Karpas-422 (cell line): ENCODE measurements around the gene RGS6. TPM values are rescaled to one million over a fixed set of nuclear protein-coding genes. Genes with fewer than 3 reads are reported as not detected.
"Not testable (repeated sequence)": the region's sequence is repeated elsewhere in the genome, so short reads cannot be mapped to it uniquely, and the experiment has no call there.

Source experiments
- DNase-seq: peaks from one replicate; pipeline ENCODE4 v3.0.0-alpha.2; 2015
- H2AFZ ChIP-seq: fragments of 200-600 bp; sonication (generic); 2 replicates; pipeline ENCODE4 v1.6.1; 2014; ENCODE audit warnings: antibody characterized with exemption, low read length, mixed read lengths
- H3K27ac ChIP-seq: fragments of 200-600 bp; sonication (generic); 2 replicates; pipeline ENCODE4 v1.5.1; 2014; ENCODE audit warnings: mild to moderate bottlenecking, low read length, moderate library complexity
- H3K27me3 ChIP-seq: fragments of 200-600 bp; sonication (generic); 2 replicates; pipeline ENCODE4 v1.6.1; 2014; ENCODE audit warnings: low read length, mixed read lengths
- H3K36me3 ChIP-seq: fragments of 200-600 bp; sonication (generic); 2 replicates; pipeline ENCODE4 v1.6.1; 2014; ENCODE audit warnings: low read length, mixed read lengths; ENCODE audit not compliant: insufficient read depth
- H3K4me1 ChIP-seq: fragments of 200-600 bp; sonication (generic); 2 replicates; pipeline ENCODE4 v1.6.1; 2014; ENCODE audit warnings: mild to moderate bottlenecking, low read length, mixed read lengths
- H3K4me2 ChIP-seq: fragments of 200-600 bp; sonication (generic); 2 replicates; pipeline ENCODE4 v1.6.1; 2014; ENCODE audit warnings: low read length, low read depth, mild to moderate bottlenecking; ENCODE audit not compliant: poor library complexity, severe bottlenecking
- H3K4me3 ChIP-seq: fragments of 200-600 bp; sonication (generic); 2 replicates; pipeline ENCODE4 v1.5.1; 2014; ENCODE audit warnings: mild to moderate bottlenecking, antibody characterized with exemption, low read length, mixed read lengths
- H3K79me2 ChIP-seq: fragments of 200-600 bp; sonication (generic); 2 replicates; pipeline ENCODE4 v1.6.1; 2014; ENCODE audit warnings: mild to moderate bottlenecking, low read length, mixed read lengths
- H3K9ac ChIP-seq: fragments of 200-600 bp; sonication (generic); 2 replicates; pipeline ENCODE4 v1.6.0; 2014; ENCODE audit warnings: low read length
- H3K9me2 ChIP-seq: fragments of 200-600 bp; sonication (generic), shearing (Covaris generic); replicated peaks from 2 replicates; pipeline ENCODE4 v1.6.0; 2014; ENCODE audit warnings: mild to moderate bottlenecking, low read length, moderate library complexity; ENCODE audit not compliant: insufficient read depth
- H3K9me3 ChIP-seq: fragments of 300-700, 200-600 bp; sonication (generic); 2 replicates; pipeline ENCODE4 v1.6.1; 2014; ENCODE audit warnings: low read length, mixed read lengths
- H4K20me1 ChIP-seq: fragments of 200-600 bp; sonication (generic); 2 replicates; pipeline ENCODE4 v1.6.1; 2014; ENCODE audit warnings: mild to moderate bottlenecking, antibody characterized with exemption, low read length, low read depth; ENCODE audit not compliant: insufficient read depth
- total RNA-seq: library from RNA; depleted of rRNA; stranded (reverse); fragments of >200 nt; shearing (Covaris generic); gene quantifications from 2 replicates; pipeline ENCODE4 v1.2.3, GENCODE V29; 2014; ENCODE audit warnings: low replicate concordance; rRNA removed

RGS6 gene
- total RNA-seq = 0.07 and 9.4 TPM in 2 replicates

GRCh38 chr14:71932229-71932981 is at the start of gene RGS6:
TSS of gene RGS6 (plus strand) at chr14:71932429.
- Histone ChIP-seq H3K36me3 (no peaks in the 10 kb centered on the region), H3K9me3 (no peaks in the 10 kb centered on the region), H3K4me2 (no peak within 1 kb of the TSS), H3K9ac (no peak within 1 kb of the TSS), H3K4me3 (no peak within 1 kb of the TSS), H4K20me1 (no peaks in the 10 kb centered on the region), H3K9me2 (0 out of 2 replicates have a peak, but pooled peaks cover 5% of the 10 kb centered on the region), H3K27ac (no peak within 1 kb of the TSS), H3K27me3 (no peaks in the 10 kb centered on the region), H3K4me1 (no peaks in the 10 kb centered on the region), H2AFZ (no peak within 1 kb of the TSS), H3K79me2 (no peaks in the 10 kb centered on the region)
- no peak for DNase-seq

GRCh38 chr14:71883094-71883493 is 49.1 kb upstream of the RGS6 start:
- H3K27me3 ChIP-seq = peaks cover 9% of the 10 kb centered on the region; the same call in 1 of the 2 replicates
- no peak overlapping the region for H3K4me3 ChIP-seq
- H3K27ac ChIP-seq = no peak overlapping the region
- H3K9ac ChIP-seq = no peak overlapping the region
- H3K79me2 ChIP-seq = no peaks in the 10 kb centered on the region
- DNase-seq = no peak
- H3K9me2 ChIP-seq = no peaks in the 10 kb centered on the region
- H3K4me2 ChIP-seq = no peak overlapping the region
- no peaks in the 10 kb centered on the region for H3K4me1 ChIP-seq
- no peak overlapping the region for H2AFZ ChIP-seq
- H3K9me3 ChIP-seq = no peaks in the 10 kb centered on the region
- H4K20me1 ChIP-seq = no peaks in the 10 kb centered on the region
- no peaks in the 10 kb centered on the region for H3K36me3 ChIP-seq

- 0 out of 2 replicates have a peak, but pooled peaks cover 4% of the 10 kb centered on the region for H3K27me3 ChIP-seq
- H3K4me3 ChIP-seq = no peak overlapping the region
- H3K9ac ChIP-seq = no peak overlapping the region
- no peaks in the 10 kb centered on the region for H3K36me3 ChIP-seq
- H3K79me2 ChIP-seq = no peaks in the 10 kb centered on the region
- H2AFZ ChIP-seq = no peak overlapping the region
- no peak overlapping the region for H3K4me2 ChIP-seq
- no peak for DNase-seq
- no peaks in the 10 kb centered on the region for H4K20me1 ChIP-seq
- no peaks in the 10 kb centered on the region for H3K9me3 ChIP-seq
- H3K4me1 ChIP-seq = no peaks in the 10 kb centered on the region
- H3K27ac ChIP-seq = no peak overlapping the region
- no peaks in the 10 kb centered on the region for H3K9me2 ChIP-seq
Measured at GRCh38 chr14:71885301-71885700, 46.9 kb upstream of the RGS6 start.

- not testable (repeated sequence) for DNase-seq, H3K9me3 ChIP-seq, H3K4me1 ChIP-seq
Measured at GRCh38 chr14:71887802-71888201, 44.4 kb upstream of the RGS6 start.

GRCh38 chr14:71890541-71890940 is 41.7 kb upstream of the RGS6 start:
- Histone ChIP-seq H3K4me2 (no peak overlapping the region), H3K9me2 (no peaks in the 10 kb centered on the region), H3K9me3 (no peaks in the 10 kb centered on the region), H3K9ac (no peak overlapping the region), H2AFZ (no peak overlapping the region), H3K27me3 (peaks cover 3% of the 10 kb centered on the region; the same call in 1 of the 2 replicates), H4K20me1 (no peaks in the 10 kb centered on the region), H3K4me1 (peaks cover 9% of the 10 kb centered on the region), H3K79me2 (no peaks in the 10 kb centered on the region), H3K27ac (no peak overlapping the region), H3K4me3 (no peak overlapping the region), H3K36me3 (no peaks in the 10 kb centered on the region)
- DNase-seq = no peak

More at GRCh38 chr14:71887802-71888201, 44.4 kb upstream of the RGS6 start:
- not testable (repeated sequence) for H3K9me2 ChIP-seq, H3K4me2 ChIP-seq, H3K27me3 ChIP-seq, H3K79me2 ChIP-seq, H3K4me3 ChIP-seq, H3K9ac ChIP-seq, H2AFZ ChIP-seq, H3K27ac ChIP-seq, H3K36me3 ChIP-seq, H4K20me1 ChIP-seq

GRCh38 chr14:71891185-71891584 is 41.0 kb upstream of the RGS6 start:
- no peak for DNase-seq
- Histone ChIP-seq H3K4me1 (peaks cover 9% of the 10 kb centered on the region), H3K4me3 (no peak overlapping the region), H3K79me2 (no peaks in the 10 kb centered on the region), H3K36me3 (no peaks in the 10 kb centered on the region), H3K9me2 (no peaks in the 10 kb centered on the region), H3K27ac (no peak overlapping the region), H3K9ac (no peak overlapping the region), H3K27me3 (peaks cover 3% of the 10 kb centered on the region; the same call in 1 of the 2 replicates), H2AFZ (no peak overlapping the region), H4K20me1 (no peaks in the 10 kb centered on the region), H3K9me3 (no peaks in the 10 kb centered on the region), H3K4me2 (no peak overlapping the region)

GRCh38 chr14:71891970-71892369 is 40.3 kb upstream of the RGS6 start:
- no peak overlapping the region for H3K4me3 ChIP-seq
- no peaks in the 10 kb centered on the region for H3K79me2 ChIP-seq
- H3K27ac ChIP-seq = no peak overlapping the region
- H3K36me3 ChIP-seq = no peaks in the 10 kb centered on the region
- H3K4me2 ChIP-seq = no peak overlapping the region
- no peak overlapping the region for H2AFZ ChIP-seq
- H4K20me1 ChIP-seq = no peaks in the 10 kb centered on the region
- no peaks in the 10 kb centered on the region for H3K9me3 ChIP-seq
- peaks cover 3% of the 10 kb centered on the region; the same call in 1 of the 2 replicates for H3K27me3 ChIP-seq
- no peaks in the 10 kb centered on the region for H3K9me2 ChIP-seq
- DNase-seq = no peak
- H3K4me1 ChIP-seq = peaks cover 9% of the 10 kb centered on the region
- H3K9ac ChIP-seq = no peak overlapping the region

GRCh38 chr14:71905031-71905430 is 27.2 kb upstream of the RGS6 start:
- Histone ChIP-seq H3K4me3 (no peak overlapping the region), H3K4me1 (no peaks in the 10 kb centered on the region), H3K9me3 (no peaks in the 10 kb centered on the region), H3K9me2 (no peaks in the 10 kb centered on the region; the same call in 1 of the 2 replicates), H4K20me1 (no peaks in the 10 kb centered on the region), H3K27ac (no peak overlapping the region), H2AFZ (no peak overlapping the region), H3K9ac (no peak overlapping the region), H3K79me2 (no peaks in the 10 kb centered on the region), H3K4me2 (no peak overlapping the region), H3K27me3 (0 out of 2 replicates have a peak, but pooled peaks cover 5% of the 10 kb centered on the region), H3K36me3 (no peaks in the 10 kb centered on the region)
- DNase-seq = no peak
